MM.1S (cell line): ENCODE measurements around the gene OSTM1.

Experiments
- EZH2 ChIP-seq: fragments of 300-600 bp; sonication (generic); optimal IDR thresholded peaks from 2 replicates; pipeline ENCODE3; 2017; ENCODE audit warnings: low read depth, mild to moderate bottlenecking, antibody characterized with exemption, low read length, mixed read lengths
- TF ChIP-seq, protein P1 (sequence below): fragments of 300-600 bp; sonication (generic); IDR thresholded peaks from 2 replicates; pipeline ENCODE4 v1.5.1; 2016; ENCODE audit warnings: antibody characterized with exemption, low read length, mixed read lengths

DNA sequence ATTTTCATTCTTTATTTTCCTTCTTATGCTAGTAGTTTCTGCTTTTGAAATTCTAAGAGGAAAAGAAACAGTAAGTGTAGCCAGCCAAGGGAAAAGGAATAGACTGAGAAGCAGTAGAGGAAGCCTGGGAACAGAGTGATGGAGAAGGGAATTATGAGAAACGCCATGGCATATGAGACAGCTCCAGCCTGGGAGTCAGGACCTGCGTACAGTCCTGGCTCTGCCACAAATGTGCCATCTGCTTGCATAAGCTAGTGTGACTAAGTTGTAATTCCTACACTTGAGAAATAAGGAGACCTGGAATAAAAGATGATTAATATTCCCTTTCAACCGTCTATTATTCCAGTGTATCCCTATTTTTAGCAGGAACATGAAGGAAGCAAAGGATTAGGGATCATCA, 47.5 kb downstream of the OSTM1 start:
- TF ChIP-seq, protein P1, sequence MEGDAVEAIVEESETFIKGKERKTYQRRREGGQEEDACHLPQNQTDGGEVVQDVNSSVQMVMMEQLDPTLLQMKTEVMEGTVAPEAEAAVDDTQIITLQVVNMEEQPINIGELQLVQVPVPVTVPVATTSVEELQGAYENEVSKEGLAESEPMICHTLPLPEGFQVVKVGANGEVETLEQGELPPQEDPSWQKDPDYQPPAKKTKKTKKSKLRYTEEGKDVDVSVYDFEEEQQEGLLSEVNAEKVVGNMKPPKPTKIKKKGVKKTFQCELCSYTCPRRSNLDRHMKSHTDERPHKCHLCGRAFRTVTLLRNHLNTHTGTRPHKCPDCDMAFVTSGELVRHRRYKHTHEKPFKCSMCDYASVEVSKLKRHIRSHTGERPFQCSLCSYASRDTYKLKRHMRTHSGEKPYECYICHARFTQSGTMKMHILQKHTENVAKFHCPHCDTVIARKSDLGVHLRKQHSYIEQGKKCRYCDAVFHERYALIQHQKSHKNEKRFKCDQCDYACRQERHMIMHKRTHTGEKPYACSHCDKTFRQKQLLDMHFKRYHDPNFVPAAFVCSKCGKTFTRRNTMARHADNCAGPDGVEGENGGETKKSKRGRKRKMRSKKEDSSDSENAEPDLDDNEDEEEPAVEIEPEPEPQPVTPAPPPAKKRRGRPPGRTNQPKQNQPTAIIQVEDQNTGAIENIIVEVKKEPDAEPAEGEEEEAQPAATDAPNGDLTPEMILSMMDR: no peak
- no peak for TF ChIP-seq EZH2
